Activated B cell treated with CpG ODN at 0.5 μM for 24 hours (primary cell): ENCODE results near the gene CETN3. TPM values are rescaled to one million over a fixed set of nuclear protein-coding genes. Genes with fewer than 3 reads are reported as not detected.

Source experiments
- ATAC-seq: fragments of 200-7000 bp; cut with Tn5 transposase; one replicate; pipeline ENCODE4 v1.10.0; 2021; ENCODE audit warnings: low read depth, mild to moderate bottlenecking, moderate library complexity
- CTCF ChIA-PET: fragments of 350-600 bp; sonication (Branson Sonifier 250); formaldehyde crosslinking; loops from one replicate; lab custom pipeline; 2021; ENCODE audit warnings: antibody characterized with exemption; lab: Charles Lee
- POLR2A ChIA-PET: fragments of 350-600 bp; sonication (Branson Sonifier 250); formaldehyde crosslinking; loops from one replicate; lab custom pipeline; 2021; ENCODE audit warnings: antibody characterized with exemption; lab: Charles Lee
- DNase-seq: peaks from one replicate; pipeline ENCODE4 v3.0.0; 2022
- H3K27ac Mint-ChIP-seq: one replicate; pipeline ENCODE4 v1.8.0; 2020; ENCODE audit warnings: mixed read lengths
- H3K27me3 Mint-ChIP-seq: one replicate; pipeline ENCODE4 v1.8.0; 2021; ENCODE audit warnings: mixed read lengths
- H3K36me3 Mint-ChIP-seq: one replicate; pipeline ENCODE4 v1.8.0; 2021; ENCODE audit warnings: low read depth, mixed read lengths
- H3K4me1 Mint-ChIP-seq: one replicate; pipeline ENCODE4 v1.8.0; 2021; ENCODE audit warnings: mixed read lengths
- H3K4me3 Mint-ChIP-seq: one replicate; pipeline ENCODE4 v1.8.0; 2020; ENCODE audit warnings: mild to moderate bottlenecking, mixed read lengths
- H3K9me3 Mint-ChIP-seq: one replicate; pipeline ENCODE4 v1.8.0; 2020; ENCODE audit warnings: mixed read lengths
- intact Hi-C: fragments of 100-400 bp; cut with micrococcal nuclease; formaldehyde crosslinking; loops from one replicate; pipeline ENCODE4 v1.15.1; 2024
- total RNA-seq: library from RNA; stranded (reverse); gene quantifications from 2 replicates; pipeline ENCODE4 v1.2.3, GENCODE V29; 2022
- TF ChIP-seq, protein P1 (sequence below): fragments of 200-600 bp; IDR thresholded peaks from one replicate; pipeline ENCODE4 v1.8.0; 2022; ENCODE audit warnings: antibody characterized with exemption, mild to moderate bottlenecking

CETN3 gene
- total RNA-seq, 1 donor from 2014 or later: 20.3 TPM

GRCh38 chr5:90342576-90342975 lies 67.0 kb downstream of the CETN3 start:
- no peak for ATAC-seq
- Mint-ChIP-seq H3K4me3 (no peak overlapping the region), H3K27ac (no peak overlapping the region), H3K9me3 (no peaks in the 10 kb centered on the region), H3K4me1 (no peaks in the 10 kb centered on the region), H3K36me3 (no peaks in the 10 kb centered on the region), H3K27me3 (peaks cover 12% of the 10 kb centered on the region)
- POLR2A ChIA-PET: no interaction called here
- no peak for DNase-seq
- TF ChIP-seq, protein P1, sequence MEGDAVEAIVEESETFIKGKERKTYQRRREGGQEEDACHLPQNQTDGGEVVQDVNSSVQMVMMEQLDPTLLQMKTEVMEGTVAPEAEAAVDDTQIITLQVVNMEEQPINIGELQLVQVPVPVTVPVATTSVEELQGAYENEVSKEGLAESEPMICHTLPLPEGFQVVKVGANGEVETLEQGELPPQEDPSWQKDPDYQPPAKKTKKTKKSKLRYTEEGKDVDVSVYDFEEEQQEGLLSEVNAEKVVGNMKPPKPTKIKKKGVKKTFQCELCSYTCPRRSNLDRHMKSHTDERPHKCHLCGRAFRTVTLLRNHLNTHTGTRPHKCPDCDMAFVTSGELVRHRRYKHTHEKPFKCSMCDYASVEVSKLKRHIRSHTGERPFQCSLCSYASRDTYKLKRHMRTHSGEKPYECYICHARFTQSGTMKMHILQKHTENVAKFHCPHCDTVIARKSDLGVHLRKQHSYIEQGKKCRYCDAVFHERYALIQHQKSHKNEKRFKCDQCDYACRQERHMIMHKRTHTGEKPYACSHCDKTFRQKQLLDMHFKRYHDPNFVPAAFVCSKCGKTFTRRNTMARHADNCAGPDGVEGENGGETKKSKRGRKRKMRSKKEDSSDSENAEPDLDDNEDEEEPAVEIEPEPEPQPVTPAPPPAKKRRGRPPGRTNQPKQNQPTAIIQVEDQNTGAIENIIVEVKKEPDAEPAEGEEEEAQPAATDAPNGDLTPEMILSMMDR: no peak
- CTCF ChIA-PET: no interaction called here
- intact Hi-C loops: no loop called here

Other genes starting within 250 kb of the CETN3 start
- 6.4 and 7.3 TPM in 2 replicates for gene MBLAC2, start 65.0 kb upstream of the CETN3 start, total RNA-seq
- gene POLR3G, start 65.1 kb upstream of the CETN3 start, total RNA-seq: 2.9 and 3.1 TPM in 2 replicates
- gene LYSMD3, start 119.8 kb upstream of the CETN3 start, total RNA-seq: 18.3 and 18.4 TPM in 2 replicates
- 0.13 TPM in 1 of 2 replicates, not detected in the other for gene ADGRV1, start 149.0 kb upstream of the CETN3 start, total RNA-seq